ENCODE results near the gene MED9. TPM values are rescaled to one million over a fixed set of nuclear protein-coding genes. Genes with fewer than 3 reads are reported as not detected.

MED9 gene
- total RNA-seq, 2 experiments from 2014 or later: 15.1 to 17.5 TPM

DNA sequence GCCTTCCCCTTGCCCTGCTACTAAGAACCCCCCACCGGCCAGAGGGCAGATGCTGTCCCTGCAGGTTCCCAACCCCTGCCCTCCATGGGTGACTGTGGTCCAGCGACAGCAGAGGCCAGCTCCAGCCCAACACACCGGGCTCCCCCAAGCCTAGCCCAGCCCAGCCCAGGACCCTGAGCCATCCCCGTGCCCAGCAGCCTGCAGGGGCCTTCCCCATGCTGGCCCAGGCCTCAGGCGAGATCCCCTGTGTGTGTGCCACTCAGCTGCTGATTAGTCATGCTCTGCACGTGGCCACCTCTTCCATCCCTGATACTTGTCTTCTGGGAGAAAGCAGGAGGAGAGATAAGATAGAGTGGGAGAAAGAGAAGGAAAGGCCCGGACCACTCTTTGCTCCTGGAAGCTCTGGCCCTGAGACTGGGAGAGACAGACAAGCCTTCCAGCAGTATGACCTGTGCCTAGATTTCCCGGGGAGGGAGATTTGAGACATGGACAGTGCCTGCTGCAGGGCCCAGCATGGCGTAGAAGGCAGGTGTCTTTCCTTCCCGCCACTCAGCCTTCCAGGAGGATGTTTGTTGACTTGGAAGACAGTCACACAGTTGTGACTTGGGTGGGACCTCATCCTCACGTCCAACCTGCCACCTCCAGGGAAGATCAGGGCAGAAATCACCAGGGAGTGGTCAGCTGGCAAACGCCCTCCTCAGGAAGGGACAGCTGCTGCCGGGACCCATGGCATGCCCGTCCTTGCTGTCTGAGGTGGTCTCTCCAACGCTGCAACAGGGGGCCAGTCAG lies 60.7 kb downstream of the MED9 start:
- H3K9me3 Mint-ChIP-seq (ENCODE audit: low read depth): no peaks in the 10 kb centered on the region
- CTCF ChIA-PET: interaction anchor here (1.0 kb wide), 1 partner anchor 31 kb away, joined by 3 read pairs; no protein-coding TSS in a partner anchor
- no peaks in the 10 kb centered on the region for H3K4me1 Mint-ChIP-seq
- no peak for DNase-seq
- H3K4me3 Mint-ChIP-seq: no peak overlapping the region
- no peaks in the 10 kb centered on the region for H3K36me3 Mint-ChIP-seq
- no peaks in the 10 kb centered on the region for H3K27me3 Mint-ChIP-seq
- peak overlapping the region; percentile 58 for H3K27ac Mint-ChIP-seq
- ATAC-seq: no peak

DNA sequence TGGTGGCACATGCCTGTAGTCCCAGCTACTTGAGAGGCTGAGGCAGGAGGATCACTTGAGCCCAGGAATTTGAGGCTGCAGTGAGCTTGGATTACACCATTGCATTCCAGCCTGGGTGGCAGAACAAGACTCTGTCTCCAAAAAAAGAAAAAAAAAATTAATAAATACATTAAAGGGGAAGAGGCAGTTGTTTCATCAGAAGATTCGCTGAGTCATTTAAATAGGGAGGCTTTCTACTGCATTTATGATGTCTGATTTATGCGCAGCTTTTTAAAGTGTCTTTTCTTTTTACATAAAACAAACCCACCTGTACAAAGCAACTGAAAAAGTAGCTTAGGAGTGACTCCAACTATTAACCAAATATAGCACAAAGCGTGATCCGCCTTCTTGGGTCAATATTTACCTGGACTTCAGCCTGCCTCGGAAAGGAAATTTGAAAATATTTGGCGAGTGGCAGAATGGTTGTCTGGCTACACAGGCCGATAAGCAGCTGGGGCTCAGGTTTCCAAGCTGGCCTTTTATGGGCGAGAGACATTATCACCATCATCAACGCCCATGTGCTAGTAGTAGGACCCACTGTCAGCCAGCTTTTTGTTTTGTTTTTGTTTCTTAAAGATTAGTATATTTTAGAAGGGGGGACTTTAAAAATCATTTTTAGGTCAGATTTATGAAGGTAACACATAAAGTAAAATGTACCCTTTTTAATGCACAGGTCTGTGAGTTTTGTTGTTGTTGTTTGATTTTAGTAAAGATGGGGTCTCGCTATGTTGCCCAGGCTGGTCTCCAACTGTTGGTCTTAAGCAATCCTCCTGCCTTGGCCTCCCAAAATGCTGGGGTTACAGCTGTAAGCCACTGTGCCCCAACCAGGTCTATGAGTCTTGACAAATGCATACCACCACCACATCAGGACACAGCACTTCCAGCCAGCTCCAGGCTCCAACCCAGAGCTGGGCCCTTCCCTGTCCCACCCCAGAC lies 61.9 kb downstream of the MED9 start:
- no peaks in the 10 kb centered on the region for H3K9me3 Mint-ChIP-seq (ENCODE audit: low read depth)
- no peak overlapping the region for H3K4me3 Mint-ChIP-seq
- no peaks in the 10 kb centered on the region for H3K4me1 Mint-ChIP-seq
- no peaks in the 10 kb centered on the region for H3K36me3 Mint-ChIP-seq
- no peak for DNase-seq
- no peaks in the 10 kb centered on the region for H3K27me3 Mint-ChIP-seq
- no peak overlapping the region for H3K27ac Mint-ChIP-seq
- no peak for ATAC-seq
- CTCF ChIA-PET: interaction anchor here (1.0 to 1.2 kb wide), 3 partner anchors 30 to 182 kb away, joined by 3 read pairs; no protein-coding TSS in a partner anchor

DNA sequence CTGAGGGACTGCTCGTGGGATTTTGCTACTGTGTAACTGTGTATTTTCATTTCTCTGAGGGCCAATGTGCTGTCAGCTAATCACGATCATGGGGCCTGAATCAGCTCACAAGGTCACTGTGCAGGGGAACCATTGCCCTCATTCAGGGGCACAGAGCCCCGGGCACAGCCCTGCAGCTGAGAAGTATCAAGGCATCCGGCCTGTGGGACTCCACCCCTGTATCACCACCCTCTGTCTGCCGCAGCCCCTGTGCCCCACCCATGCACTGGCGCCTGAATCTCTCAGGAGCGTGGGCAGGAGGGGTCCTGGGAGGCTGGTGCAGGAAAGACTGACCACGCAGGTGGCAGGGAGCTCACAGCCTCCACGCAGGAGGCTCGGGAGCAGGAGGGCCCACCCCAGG lies 62.8 kb downstream of the MED9 start:
- CTCF ChIA-PET: no interaction called here
- no peak for ATAC-seq

DNA sequence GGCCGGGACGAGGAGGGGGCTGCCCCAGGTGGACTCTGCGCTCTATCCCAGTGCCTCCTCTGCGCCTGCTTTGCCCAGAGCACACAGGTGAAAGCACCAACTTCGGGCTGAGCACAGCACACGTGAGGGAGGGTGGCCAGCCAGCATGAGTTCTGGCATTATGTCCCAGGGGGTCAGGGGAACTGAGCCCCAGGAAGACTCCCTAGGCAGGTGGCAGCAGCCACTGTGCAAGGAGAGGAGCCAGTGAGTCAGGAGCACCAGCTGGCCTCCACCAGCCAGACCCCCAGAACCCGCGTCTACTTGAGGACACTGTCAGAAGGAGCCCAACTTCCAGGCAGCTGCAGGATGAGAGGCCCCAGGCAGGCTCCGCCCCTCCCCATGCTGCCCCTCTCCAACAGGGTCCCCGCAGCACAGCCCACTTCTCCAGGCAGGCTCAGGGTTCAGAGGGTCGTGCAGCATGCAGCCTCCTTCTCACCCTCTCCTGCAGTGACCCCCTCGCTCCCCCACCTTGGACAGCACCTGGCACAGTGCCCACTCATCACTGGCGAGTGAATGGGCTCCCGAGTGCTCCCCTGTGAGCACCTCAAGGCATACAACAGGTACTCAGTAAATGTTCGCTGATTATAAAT lies 63.6 kb downstream of the MED9 start:
- no peak for ATAC-seq
- CTCF ChIA-PET: no interaction called here
- no peak overlapping the region for H3K4me3 Mint-ChIP-seq

More for the DNA sequence above, 62.8 kb downstream of the MED9 start:
- no peak for DNase-seq
- Mint-ChIP-seq H3K27ac (no peak overlapping the region), H3K9me3 (ENCODE audit: low read depth) (no peaks in the 10 kb centered on the region), H3K36me3 (no peaks in the 10 kb centered on the region), H3K4me3 (no peak overlapping the region), H3K27me3 (no peaks in the 10 kb centered on the region), H3K4me1 (no peaks in the 10 kb centered on the region)

DNA sequence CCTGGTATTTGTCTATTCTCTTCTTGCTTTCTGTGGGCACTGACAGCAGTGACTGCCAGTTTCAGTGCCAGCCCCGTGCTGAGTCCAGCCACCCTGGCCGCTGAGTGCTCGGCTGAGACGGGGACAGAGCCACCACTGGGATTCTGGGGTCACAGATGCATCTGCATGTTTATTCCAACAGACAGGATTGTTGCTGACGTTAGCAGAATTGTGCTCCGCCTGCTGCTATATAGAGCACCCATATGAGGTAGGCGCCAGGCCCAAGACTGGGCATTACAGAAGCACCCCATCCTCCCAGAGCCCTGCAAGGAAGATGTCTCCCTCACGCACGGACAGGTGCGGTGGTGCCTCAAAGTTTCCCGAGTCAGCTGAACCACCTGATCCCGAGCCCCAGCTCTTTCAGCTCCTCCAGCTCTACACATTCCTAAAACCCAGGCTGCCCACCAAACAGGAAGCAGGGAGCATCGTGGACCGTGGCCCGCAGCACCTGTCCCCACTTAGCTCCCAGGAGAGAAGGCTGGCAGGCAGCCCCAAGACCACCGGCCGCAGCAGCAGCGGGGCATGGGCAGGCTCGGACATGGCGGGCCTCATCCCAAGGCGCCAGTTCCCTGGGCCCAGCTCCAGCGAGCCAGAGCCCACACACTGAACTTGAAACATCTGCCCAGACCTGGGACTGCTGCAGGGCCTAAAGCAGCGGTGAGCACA lies 64.3 kb downstream of the MED9 start:
- Mint-ChIP-seq H3K27ac (no peak overlapping the region), H3K4me3 (no peak overlapping the region), H3K4me1 (no peaks in the 10 kb centered on the region), H3K36me3 (no peaks in the 10 kb centered on the region), H3K9me3 (ENCODE audit: low read depth) (no peaks in the 10 kb centered on the region), H3K27me3 (no peaks in the 10 kb centered on the region)
- CTCF ChIA-PET: interaction anchor here (1.5 kb wide), 1 partner anchor 44 kb away, joined by 4 read pairs; no protein-coding TSS in a partner anchor
- DNase-seq (no peak), ATAC-seq (no peak)

More for the DNA sequence above, 63.6 kb downstream of the MED9 start:
- Mint-ChIP-seq H3K36me3 (no peaks in the 10 kb centered on the region), H3K4me1 (no peaks in the 10 kb centered on the region), H3K9me3 (ENCODE audit: low read depth) (no peaks in the 10 kb centered on the region), H3K27me3 (no peaks in the 10 kb centered on the region), H3K27ac (no peak overlapping the region)
- DNase-seq: no peak

DNA sequence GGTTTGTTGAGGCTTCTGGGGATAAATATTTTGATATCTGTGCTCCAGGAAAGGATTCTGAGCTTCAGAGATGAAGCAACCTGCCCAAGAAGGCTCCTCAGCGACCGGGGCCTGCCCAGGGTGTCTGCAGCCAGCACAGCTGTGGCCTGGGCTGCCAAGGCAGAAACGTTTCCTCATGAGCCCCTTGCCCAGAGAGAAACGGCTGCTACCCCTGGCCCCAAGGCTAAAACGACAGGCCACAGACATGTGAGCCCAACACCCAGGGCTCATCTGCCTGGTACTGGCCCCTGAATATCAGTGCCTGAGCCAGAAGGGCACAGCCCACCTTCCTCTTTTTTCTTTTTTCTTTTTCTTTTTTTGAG lies 64.8 kb downstream of the MED9 start:
- no peaks in the 10 kb centered on the region for H3K27me3 Mint-ChIP-seq
- CTCF ChIA-PET: interaction anchor here (1.5 kb wide), 1 partner anchor 45 kb away, joined by 4 read pairs; no protein-coding TSS in a partner anchor

More for the DNA sequence above, 64.8 kb downstream of the MED9 start:
- no peak for ATAC-seq
- no peaks in the 10 kb centered on the region for H3K4me1 Mint-ChIP-seq
- H3K4me3 Mint-ChIP-seq: no peak overlapping the region
- no peak for DNase-seq
- no peaks in the 10 kb centered on the region for H3K36me3 Mint-ChIP-seq
- no peaks in the 10 kb centered on the region for H3K9me3 Mint-ChIP-seq (ENCODE audit: low read depth)
- H3K27ac Mint-ChIP-seq: no peak overlapping the region

Other genes with a start within 250 kb of the MED9 start
- 10 to 100 TPM; 36.2 to 47.7 TPM for gene FLCN, start 239.8 kb upstream of the MED9 start, total RNA-seq
- gene COPS3, start 195.8 kb upstream of the MED9 start, total RNA-seq: 100 to 1,000 TPM in 1 of 2 experiments, 10 to 100 TPM in 1; 93.9 to 125 TPM
- 10 to 100 TPM in 1 of 2 experiments, 1 to 10 TPM in 1; 6.3 to 12.5 TPM for gene NT5M, start 173.6 kb upstream of the MED9 start, total RNA-seq
- gene RASD1, start 19.4 kb downstream of the MED9 start, total RNA-seq: 1 to 10 TPM; 2.2 to 2.5 TPM
- 10 to 100 TPM; 17.5 to 18.6 TPM for gene PEMT, start 114.7 kb downstream of the MED9 start, total RNA-seq
- gene RAI1, start 204.5 kb downstream of the MED9 start, total RNA-seq: 10 to 100 TPM; 17.4 to 24.4 TPM

All from activated CD8-positive, alpha-beta memory T cell treated with anti-CD3 and anti-CD28 coated beads, Interleukin-2, amount 10 ng/mL, durations not matched to agents 7 days and 5 days (primary cell).